Measurements from ENCODE around the gene CSNK2A2. TPM values are rescaled to one million over a fixed set of nuclear protein-coding genes. Genes with fewer than 3 reads are reported as not detected.
A peak's percentile ranks its signal among the peaks of the same experiment; 100 is the strongest.

CSNK2A2 gene
- total RNA-seq, 1 donor from 2014 or later = 81.6 TPM

DNA sequence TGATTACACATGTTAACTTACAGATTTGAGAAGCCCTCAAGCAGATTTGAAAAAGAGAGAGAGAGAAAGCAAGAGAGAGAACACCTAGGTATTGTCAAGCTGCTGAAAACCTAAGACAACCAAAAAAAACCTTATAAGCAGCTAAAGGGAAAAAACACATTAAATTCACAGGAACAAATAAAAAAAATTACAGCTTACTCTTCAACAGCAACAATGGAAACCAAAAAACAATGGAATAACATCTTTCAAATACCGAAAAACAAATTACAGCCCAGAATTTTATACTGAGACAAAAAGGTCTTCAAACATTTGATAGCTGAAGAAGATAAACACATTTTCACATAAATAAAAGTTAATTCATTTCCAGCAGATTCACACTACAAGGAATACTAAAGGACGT, 60.3 kb downstream of the CSNK2A2 start:
- Histone ChIP-seq H3K4me3 (no peak overlapping the region), H3K79me2 (ENCODE audit: low read depth) (no peaks in the 10 kb centered on the region), H4K20me1 (ENCODE audit: low read depth) (no peaks in the 10 kb centered on the region), H2AFZ (replicated peaks) (no peak overlapping the region), H3K4me1 (no peaks in the 10 kb centered on the region), H3K27me3 (no peaks in the 10 kb centered on the region), H3K27ac (no peak overlapping the region), H3K4me2 (no peak overlapping the region), H3K9ac (no peak overlapping the region), H3K9me3 (ENCODE audit: low read depth) (peaks cover 4% of the 10 kb centered on the region), H3K36me3 (no peaks in the 10 kb centered on the region), H3F3A (ENCODE audit: low read depth) (no peaks in the 10 kb centered on the region)
- Mint-ChIP-seq H3K36me3 (peaks cover 10% of the 10 kb centered on the region), H3K4me1 (no peaks in the 10 kb centered on the region), H3K27ac (no peak overlapping the region), H3K9me3 (peaks cover 20% of the 10 kb centered on the region), H3K4me3 (no peak overlapping the region), H3K27me3 (ENCODE audit: insufficient read depth, low read depth) (peaks cover 5% of the 10 kb centered on the region)
- TF ChIP-seq, protein P1, sequence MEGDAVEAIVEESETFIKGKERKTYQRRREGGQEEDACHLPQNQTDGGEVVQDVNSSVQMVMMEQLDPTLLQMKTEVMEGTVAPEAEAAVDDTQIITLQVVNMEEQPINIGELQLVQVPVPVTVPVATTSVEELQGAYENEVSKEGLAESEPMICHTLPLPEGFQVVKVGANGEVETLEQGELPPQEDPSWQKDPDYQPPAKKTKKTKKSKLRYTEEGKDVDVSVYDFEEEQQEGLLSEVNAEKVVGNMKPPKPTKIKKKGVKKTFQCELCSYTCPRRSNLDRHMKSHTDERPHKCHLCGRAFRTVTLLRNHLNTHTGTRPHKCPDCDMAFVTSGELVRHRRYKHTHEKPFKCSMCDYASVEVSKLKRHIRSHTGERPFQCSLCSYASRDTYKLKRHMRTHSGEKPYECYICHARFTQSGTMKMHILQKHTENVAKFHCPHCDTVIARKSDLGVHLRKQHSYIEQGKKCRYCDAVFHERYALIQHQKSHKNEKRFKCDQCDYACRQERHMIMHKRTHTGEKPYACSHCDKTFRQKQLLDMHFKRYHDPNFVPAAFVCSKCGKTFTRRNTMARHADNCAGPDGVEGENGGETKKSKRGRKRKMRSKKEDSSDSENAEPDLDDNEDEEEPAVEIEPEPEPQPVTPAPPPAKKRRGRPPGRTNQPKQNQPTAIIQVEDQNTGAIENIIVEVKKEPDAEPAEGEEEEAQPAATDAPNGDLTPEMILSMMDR (IDR thresholded peaks at IDR 0.05) = no peak
- TF ChIP-seq EZH2phosphoT487 (IDR thresholded peaks at IDR 0.05) (no peak), EZH2 (IDR thresholded peaks at IDR 0.05) (no peak)
- no peak for DNase-seq (ENCODE audit: low spot score)

DNA sequence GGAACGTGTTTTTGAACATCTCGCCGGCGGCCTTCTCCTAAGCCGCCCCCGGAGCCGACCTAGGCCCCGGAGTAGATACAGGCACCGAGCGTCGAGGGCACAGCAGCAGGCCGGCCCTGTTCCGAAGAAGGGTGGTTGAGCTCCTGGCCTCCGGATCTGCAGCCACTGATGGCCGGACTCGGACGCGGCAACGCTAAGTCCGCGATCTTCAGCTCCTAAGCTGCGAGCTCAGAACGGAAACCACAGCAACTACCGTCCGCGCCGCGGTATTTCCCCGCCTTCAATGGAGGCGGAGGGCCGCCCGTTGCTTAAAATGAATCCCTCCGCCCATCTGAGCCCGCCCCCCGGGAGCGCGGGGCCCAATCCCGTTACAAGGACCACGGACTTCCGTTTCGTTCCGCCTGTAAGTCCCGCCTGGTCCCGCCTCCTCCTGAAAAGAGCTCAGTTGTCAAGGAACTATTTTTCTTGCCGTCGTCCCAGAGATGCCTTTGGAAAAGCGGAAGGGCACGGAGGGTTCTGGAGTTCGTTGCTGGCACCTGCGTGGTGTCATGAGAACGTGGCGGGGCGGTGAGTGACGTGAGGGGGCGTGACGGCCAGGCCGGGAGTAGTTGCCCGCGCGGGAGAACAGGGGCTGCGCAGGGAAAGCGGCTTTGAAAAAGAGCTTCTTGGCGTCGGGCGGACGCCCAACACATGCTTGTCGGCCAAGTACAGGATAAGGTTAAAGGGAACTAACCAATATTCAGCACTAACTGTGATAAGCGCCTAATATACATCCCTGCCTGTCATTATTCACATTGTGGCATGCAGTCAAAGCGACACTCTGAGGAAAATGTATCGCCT, 68.6 kb downstream of the CSNK2A2 start, which contains the start of gene CFAP20:
Gene CFAP20, minus strand, starts transcription at position 285 of the 840 bp plus-strand sequence. Its CDS starts 266 bp downstream, at position 19.
- Mint-ChIP-seq H3K4me3 (peak within 1 kb of the TSS; percentile 94), H3K27me3 (ENCODE audit: insufficient read depth, low read depth) (no peaks in the 10 kb centered on the region), H3K36me3 (peaks cover 7% of the 10 kb centered on the region), H3K4me1 (peaks cover 37% of the 10 kb centered on the region), H3K27ac (peak within 1 kb of the TSS; percentile 91), H3K9me3 (peaks cover 6% of the 10 kb centered on the region)
- H4K20me1 ChIP-seq (ENCODE audit: low read depth) = peaks cover 47% of the 10 kb centered on the region
- H3K79me2 ChIP-seq (ENCODE audit: low read depth) = peaks cover 46% of the 10 kb centered on the region
- peak within 1 kb of the TSS; percentile 83 for H3K9ac ChIP-seq
- peak within 1 kb of the TSS; percentile 84 for H2AFZ ChIP-seq (replicated peaks)
- H3K4me2 ChIP-seq = peak within 1 kb of the TSS; percentile 98
- DNase-seq (ENCODE audit: low spot score) = peak; percentile 99
- H3K36me3 ChIP-seq = no peaks in the 10 kb centered on the region
- peak within 1 kb of the TSS; percentile 96 for H3K27ac ChIP-seq
- peaks cover 19% of the 10 kb centered on the region for H3K4me1 ChIP-seq
- no peaks in the 10 kb centered on the region for H3K9me3 ChIP-seq (ENCODE audit: low read depth)
- TF ChIP-seq, protein P1 (IDR thresholded peaks at IDR 0.05) = no peak
- TF ChIP-seq EZH2 (IDR thresholded peaks at IDR 0.05) = peak; percentile 34
- H3K4me3 ChIP-seq = peak within 1 kb of the TSS; percentile 80
- peaks cover 25% of the 10 kb centered on the region for H3F3A ChIP-seq (ENCODE audit: low read depth)
- no peaks in the 10 kb centered on the region for H3K27me3 ChIP-seq

DNA sequence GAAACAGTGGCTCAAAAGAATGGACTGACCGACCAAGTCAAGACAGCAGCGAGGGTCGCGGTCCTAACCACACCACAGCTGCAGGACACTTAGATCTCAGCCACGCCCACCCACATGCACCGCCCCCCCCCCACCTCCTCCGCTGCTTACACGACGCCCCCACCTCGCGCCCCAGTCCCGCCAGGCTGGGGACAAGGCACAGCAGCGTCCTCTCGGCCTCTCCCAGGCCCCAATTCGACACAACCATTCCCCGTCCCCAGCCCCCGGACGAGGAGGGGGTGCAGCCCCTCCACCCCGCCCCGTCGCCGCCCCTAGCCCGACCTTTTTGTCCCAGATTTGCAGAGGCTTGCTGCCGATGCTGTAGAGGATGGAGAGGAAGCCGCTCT, 69.2 kb downstream of the CSNK2A2 start:
- peak overlapping the region; percentile 96 for H3K27ac ChIP-seq
- TF ChIP-seq EZH2 (IDR thresholded peaks at IDR 0.05) (no peak), EZH2phosphoT487 (IDR thresholded peaks at IDR 0.05) (no peak)
- TF ChIP-seq, protein P1 (IDR thresholded peaks at IDR 0.05) = no peak
- H3K9me3 ChIP-seq (ENCODE audit: low read depth) = no peaks in the 10 kb centered on the region
- Mint-ChIP-seq H3K36me3 (peaks cover 7% of the 10 kb centered on the region), H3K9me3 (peaks cover 6% of the 10 kb centered on the region), H3K27me3 (ENCODE audit: insufficient read depth, low read depth) (no peaks in the 10 kb centered on the region), H3K4me3 (peak overlapping the region; percentile 94), H3K27ac (peak overlapping the region; percentile 91), H3K4me1 (peaks cover 41% of the 10 kb centered on the region)
- H3K36me3 ChIP-seq = no peaks in the 10 kb centered on the region
- H3K27me3 ChIP-seq = no peaks in the 10 kb centered on the region
- no peak overlapping the region for H2AFZ ChIP-seq (replicated peaks)
- H3K4me3 ChIP-seq = peak overlapping the region; percentile 80
- peaks cover 19% of the 10 kb centered on the region for H3K4me1 ChIP-seq
- peaks cover 25% of the 10 kb centered on the region for H3F3A ChIP-seq (ENCODE audit: low read depth)
- peak overlapping the region; percentile 98 for H3K4me2 ChIP-seq
- peak; percentile 76 for DNase-seq (ENCODE audit: low spot score)
- H3K9ac ChIP-seq = peak overlapping the region; percentile 83
- peaks cover 52% of the 10 kb centered on the region for H3K79me2 ChIP-seq (ENCODE audit: low read depth)
- peaks cover 53% of the 10 kb centered on the region for H4K20me1 ChIP-seq (ENCODE audit: low read depth)
